ENCODE data around the gene MTMR10.

MTMR10 gene, protein sequence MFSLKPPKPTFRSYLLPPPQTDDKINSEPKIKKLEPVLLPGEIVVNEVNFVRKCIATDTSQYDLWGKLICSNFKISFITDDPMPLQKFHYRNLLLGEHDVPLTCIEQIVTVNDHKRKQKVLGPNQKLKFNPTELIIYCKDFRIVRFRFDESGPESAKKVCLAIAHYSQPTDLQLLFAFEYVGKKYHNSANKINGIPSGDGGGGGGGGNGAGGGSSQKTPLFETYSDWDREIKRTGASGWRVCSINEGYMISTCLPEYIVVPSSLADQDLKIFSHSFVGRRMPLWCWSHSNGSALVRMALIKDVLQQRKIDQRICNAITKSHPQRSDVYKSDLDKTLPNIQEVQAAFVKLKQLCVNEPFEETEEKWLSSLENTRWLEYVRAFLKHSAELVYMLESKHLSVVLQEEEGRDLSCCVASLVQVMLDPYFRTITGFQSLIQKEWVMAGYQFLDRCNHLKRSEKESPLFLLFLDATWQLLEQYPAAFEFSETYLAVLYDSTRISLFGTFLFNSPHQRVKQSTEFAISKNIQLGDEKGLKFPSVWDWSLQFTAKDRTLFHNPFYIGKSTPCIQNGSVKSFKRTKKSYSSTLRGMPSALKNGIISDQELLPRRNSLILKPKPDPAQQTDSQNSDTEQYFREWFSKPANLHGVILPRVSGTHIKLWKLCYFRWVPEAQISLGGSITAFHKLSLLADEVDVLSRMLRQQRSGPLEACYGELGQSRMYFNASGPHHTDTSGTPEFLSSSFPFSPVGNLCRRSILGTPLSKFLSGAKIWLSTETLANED

DNA sequence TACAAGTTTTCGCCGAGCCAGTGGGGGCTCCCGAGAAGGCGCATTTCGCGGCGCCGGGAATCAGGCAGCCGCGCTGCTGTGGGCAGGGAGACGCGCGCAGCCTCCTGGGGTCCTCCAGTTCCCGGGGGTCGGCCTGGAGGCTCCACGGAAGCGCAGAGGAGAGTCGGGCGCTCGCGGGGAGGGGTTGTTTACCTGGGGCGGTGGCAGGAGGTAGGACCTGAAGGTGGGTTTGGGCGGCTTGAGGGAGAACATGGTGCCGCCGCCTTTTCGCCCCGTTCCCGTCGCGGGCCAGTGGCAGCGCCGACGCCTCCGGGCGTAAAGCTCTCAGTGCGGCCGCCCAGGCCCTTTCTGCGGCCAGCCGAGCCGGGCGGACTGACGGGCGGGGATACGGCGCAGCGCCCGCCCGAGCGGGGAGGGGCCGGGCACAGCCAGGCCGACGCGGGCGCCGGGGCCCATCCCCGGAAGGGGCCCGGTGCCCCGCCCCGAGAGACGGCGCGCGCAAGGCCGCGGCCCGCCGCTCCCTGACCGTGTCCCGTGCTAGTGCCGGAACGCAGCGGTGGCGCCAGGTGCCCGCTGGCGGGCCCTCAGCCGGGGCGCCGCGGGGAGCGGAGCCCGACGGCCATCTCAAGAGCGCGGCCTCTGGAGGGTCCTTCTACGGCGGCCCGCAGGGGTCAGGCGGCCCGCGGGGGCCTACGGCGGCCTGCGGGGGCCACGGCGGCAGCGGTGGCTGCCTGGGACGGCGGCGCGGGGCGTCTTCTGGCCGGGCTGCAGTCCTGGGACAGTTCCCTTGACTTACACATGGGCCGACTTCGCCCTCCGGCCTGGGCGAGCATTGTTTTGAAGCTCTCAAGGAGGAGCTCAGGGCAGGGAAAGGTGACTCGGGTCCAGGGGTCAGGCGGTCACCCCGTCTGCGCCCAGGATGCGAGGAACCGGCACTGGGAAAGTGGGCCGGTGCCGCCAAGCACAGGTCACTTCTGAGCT lies at the start of gene MTMR10:
Gene MTMR10, minus strand, starts transcription at position 374 of the 981 bp plus-strand sequence. Its CDS starts 122 bp downstream, at position 252.
- peak; percentile 40 to 63 (median 60) for DNase-seq (ENCODE audit: low read depth in 2 of 3, low spot score in 2 of 3)

DNA sequence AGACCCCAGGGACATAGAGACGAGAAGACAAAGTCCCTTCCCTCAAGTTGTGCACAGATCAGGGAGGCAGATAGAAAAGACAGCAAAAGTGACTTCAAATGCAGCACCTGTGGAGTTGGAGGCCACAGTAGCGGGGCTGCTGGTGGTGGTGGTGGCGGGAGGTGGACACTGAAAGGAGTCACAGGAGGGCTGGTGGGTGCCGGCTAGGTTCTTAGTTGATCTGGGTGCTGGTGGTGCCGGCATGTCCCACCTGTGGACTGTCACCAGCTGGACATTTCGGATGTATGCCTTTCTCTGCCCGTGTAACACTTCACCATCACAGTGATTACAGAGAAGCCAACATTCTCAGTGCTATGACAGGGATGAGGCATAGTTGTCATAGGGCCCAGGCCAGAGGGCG lies 49.2 kb upstream of the MTMR10 start:
- DNase-seq (ENCODE audit: low read depth in 2 of 3, low spot score in 2 of 3): no peak

DNA sequence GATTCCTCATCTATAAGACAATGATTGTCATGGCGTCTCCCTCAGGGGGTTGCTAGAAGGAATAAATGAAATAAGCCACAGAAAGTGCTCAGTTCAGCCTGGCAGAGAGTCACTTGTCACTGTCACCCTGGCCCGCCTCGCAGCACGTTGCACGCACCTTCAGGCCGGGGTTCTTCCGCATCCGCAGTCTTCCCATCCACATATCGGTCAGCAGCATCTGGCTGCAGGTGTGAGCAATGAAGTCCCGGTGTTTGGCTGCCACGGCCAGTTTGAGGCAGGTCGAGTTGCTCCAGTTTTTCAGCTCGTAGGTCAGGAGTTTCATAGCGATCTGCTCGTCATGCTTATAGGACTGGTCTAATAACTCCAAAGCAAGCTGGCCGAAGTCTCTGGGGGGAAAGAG lies 48.5 kb upstream of the MTMR10 start:
- DNase-seq (ENCODE audit: low read depth in 2 of 3, low spot score in 2 of 3): no peak

DNA sequence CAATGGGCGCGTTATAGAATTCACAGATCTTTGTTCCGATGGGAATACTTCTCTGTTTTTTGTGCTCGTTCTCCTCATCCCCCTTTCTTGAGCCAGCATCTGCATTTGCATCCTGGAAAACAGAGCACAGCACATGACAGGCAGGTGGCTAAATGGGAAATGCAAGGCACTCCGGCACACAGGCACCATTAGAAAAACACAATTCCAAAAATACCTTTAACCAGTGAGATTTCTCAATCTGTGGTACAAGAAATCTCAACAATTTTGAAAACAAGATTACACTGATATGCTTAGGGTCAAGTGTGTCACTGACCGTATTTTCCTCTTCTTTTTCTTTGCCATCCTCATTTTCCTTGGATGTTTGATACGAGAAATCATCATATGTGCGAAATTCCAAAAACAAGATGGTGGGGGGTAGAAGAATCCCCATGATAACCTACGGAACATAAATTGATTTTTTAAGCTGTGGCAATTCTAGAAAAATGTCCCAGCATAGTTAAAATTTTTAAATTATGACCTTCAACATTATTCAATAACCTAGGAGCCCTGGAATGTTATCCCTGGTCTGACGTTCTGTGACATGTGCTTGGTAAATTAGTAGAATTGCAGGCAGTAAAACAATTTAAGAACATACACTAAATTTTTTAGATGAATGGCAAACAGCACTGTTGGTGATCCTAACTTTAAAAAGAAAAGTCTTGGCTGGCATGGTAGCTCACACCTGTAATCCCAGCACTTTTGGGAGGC lies 46.5 kb upstream of the MTMR10 start:
- no peak for DNase-seq (ENCODE audit: low read depth in 2 of 3, low spot score in 2 of 3)

DNA sequence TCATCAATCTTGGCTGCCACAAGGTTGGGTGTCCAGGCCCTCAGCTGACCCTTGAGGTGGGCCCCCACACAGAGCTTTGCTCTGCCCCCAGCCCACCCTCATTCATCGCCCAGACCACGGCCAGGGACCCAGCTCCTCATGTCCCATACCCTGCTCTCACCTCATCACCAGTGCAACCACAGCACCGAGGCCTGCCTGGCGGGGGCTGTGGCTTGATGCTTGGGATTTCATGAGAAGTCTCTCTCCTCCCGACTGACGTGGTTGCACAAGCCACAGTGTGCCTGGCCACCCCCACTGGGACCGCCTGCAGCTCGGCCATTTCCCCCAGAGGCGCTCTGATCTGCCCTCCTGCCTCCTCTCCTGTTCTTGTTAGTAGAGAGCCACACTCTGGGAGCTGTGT lies 45.4 kb upstream of the MTMR10 start:
- DNase-seq (ENCODE audit: low read depth in 2 of 3, low spot score in 2 of 3): no peak

DNA sequence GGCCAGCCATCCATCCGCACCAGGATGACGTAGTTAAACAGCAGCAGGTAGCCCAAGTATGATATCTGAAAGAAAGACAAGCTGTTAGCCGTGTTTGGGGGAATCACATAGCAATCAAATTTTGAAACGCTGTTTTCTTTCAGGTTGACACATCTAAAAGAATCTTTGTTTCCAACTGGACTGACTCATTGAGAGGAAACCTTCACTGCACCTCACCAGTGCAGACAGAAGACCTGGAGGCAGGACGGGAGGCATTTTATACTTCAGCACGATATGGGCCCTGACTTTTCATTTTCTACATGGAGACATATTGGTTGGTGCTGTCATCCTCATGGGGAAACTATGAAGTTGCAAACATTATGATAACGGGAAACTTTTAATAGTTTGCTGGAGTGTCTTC lies 44.2 kb upstream of the MTMR10 start:
- no peak for DNase-seq (ENCODE audit: low read depth in 2 of 3, low spot score in 2 of 3)

DNA sequence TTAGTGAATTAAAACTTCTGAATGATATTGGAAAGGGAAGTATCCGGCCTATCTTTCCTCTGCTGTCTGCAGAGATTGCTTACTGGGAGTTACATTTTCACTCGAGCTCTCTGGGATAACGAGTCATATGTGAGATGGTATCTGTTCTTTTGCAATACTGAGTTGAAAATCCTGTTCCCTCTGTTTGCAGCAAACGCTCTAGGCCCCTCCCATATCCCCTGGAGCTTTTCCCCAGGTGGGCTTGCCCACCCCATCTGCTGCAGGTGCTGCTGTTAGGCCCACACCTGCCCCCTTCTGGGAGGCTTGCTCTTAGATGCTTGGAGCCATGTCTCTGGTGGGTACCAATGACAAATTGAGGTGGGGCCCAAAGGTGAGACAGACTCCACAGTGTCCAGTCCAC lies 42.7 kb upstream of the MTMR10 start:
- DNase-seq (ENCODE audit: low read depth in 2 of 3, low spot score in 2 of 3): no peak

DNA sequence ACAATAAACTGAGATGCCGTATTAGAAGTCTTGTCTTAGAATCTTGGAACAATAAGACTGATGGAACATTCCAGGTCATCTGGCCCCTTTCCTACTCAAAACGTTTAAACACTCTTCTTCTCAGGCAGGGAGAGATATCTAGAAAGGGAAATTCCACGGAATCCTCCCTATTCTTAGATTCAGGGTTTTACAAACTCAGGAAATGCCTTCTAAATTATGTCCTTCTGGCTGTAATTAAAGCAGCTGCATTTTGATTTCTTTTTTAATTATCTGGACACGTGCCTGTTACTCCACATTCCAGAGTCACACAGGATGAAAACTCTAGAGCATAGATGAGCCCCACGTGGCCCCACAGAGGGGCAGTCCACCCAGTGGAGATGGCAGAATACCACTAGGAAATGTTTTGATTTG lies 41.5 kb upstream of the MTMR10 start:
- DNase-seq (ENCODE audit: low read depth in 2 of 3, low spot score in 2 of 3): no peak

DNA sequence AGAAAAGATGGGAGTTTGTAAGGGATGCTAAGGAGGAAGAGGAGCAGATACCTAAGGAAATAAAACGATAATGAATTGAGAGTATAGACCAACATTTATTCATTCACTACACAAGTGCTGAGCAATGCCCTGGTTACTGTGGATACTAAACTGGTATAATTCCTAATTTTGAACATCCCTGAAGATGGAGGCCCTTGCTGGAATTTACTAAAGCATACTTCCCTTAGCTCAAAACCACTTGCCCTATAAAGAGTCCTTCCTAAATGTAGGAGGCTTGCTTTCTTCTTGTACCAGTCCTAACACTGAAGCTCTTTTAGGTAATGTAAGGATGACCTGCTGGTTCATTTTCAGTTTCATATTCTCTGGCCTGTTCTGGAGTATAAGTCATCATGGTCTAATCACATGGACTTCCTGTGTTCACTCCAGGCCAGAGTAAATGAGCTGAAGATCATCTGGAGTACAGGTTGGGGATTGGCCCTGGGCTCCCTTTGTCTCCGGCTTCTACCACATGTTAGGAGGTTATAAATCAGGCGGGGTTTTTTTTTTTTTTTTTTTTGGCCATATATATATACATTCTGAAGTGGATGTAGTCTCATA lies 40.1 kb upstream of the MTMR10 start:
- no peak for DNase-seq (ENCODE audit: low read depth in 2 of 3, low spot score in 2 of 3)

DNA sequence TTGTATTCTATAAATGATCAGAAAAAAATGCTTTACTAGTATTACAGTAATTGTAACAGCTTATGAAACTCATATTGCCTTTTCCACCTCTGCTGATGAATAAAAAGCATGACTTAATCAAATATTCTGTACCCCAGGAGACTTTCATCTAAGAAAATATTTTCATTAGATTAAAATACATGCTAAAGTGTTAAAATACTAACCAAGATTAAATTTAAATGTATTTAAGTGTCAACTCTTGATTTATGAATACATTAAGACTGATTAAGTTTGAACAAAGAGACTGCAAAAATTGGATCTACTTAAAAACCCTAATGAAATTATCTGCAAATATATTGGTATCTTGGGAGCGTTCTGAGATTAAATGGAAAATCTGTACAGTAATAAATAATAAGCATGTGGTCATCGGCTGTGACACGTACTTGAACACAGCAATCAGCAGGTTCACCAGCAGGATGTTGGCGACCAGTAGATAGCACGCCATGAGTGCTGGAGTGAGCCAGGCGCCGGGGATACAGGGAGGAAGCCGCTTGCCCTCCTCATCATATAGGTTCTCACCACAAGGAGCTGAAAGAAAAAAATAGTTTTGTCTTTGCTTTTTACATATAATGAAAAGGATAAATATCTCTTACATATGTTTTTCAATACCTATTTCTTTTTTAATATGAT lies 36.6 kb upstream of the MTMR10 start:
- DNase-seq (ENCODE audit: low read depth in 2 of 3, low spot score in 2 of 3): no peak

DNA sequence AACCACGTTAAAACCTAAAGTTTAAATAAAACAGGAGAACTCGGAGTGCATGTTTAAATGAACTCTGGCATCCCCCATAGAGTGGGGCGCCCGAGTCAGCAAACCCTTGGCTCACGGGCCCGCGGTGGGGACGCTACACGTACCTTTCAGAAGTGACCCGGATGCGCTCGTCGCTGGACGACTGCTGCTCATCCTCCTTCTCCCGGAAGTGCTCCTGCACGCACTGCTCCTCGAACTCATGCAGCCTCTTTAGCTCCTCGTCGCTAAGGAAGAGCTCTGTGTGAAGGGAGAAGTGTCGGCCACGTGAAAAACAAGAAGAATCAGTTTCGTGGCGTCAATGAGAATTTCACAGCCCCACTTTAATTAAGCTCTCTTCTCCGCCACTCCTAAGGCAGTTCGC lies 34.6 kb upstream of the MTMR10 start:
- DNase-seq (ENCODE audit: low read depth in 2 of 3, low spot score in 2 of 3): no peak

DNA sequence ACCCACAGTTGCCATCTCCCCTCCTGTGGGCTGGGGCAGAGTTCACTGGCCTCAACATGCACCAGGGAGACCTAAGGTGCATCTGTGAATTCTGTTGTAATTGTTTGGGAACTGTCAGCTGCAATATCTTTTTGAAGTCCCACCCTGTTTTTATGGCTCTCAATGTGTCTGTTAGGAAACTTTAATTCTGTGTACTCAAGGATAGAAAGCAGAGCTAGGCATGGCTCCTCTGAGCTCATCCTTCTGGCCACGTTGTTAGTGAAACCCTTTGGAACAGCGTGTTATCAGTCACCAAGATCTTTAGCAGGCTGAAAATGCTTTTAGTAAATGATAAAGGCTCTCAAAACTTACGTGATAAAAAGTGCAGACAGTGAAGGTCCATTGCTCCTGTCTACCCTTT lies 33.6 kb upstream of the MTMR10 start:
- no peak for DNase-seq (ENCODE audit: low read depth in 2 of 3, low spot score in 2 of 3)

DNA sequence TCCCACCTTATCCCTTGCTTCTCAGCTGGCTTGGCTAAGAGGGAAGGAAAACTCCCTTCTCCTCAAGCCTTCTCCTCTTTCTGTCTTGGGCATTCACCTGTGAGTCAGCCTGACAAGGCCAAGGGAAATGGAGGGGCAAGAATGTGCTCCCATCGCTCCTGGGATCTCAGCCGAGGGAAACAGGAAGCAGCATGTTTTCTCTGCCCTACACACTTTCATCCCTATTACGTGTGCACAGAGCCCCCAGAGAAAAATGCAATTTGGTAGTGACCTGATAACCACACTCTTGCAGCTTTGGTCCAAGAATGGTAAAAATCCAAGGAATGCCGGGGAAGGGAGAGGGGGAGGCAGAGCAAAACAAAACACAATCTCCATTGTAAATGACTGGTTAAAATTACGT lies 32.9 kb upstream of the MTMR10 start:
- no peak for DNase-seq (ENCODE audit: low read depth in 2 of 3, low spot score in 2 of 3)

DNA sequence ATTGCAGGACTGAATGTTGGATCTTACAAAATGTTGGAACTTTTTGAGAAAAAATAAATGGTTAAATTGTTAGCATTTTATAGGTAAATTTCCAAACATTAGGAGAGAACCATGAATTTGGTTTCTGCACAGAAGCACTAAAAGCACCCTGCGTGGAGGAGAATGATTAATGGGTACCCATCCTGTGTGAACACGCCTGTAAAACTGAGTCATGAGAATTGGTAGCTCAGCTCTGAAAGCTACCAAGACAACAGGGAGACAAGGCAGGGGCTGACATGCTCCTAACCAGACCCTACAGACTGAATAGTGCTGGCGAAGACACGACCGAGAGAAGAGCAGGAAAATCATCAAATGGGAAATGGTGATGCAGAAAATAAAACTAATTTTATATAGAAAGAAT lies 32.4 kb upstream of the MTMR10 start:
- no peak for DNase-seq (ENCODE audit: low read depth in 2 of 3, low spot score in 2 of 3)

DNA sequence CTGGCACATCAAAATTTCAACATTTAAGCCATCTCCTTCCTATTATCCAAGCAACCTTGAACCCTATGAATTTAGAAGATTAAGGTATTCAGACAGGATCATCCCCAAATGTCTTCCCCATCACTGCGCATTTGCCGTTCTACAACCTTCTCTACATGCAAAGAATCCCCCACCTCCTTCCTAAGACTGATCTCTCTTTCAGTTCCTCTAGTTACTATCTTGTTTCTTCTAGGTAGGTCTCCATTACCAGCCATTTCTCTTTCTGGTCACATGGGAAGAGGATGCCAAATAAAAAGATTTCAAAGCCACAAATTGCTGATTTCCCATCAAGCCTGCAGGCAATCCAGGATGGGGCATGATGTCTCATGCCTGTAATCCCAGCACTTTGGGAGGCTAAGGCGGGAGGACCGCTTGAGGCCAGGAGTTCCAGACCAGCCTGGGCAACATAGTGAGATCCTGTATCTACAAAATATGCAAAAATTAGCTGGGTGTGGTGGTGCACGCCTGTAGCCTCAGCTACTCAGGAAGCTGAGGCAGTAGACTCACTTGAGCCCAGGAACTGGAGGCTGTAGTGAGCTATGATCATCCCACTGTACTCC lies 29.7 kb upstream of the MTMR10 start:
- no peak for DNase-seq (ENCODE audit: low read depth in 2 of 3, low spot score in 2 of 3)

DNA sequence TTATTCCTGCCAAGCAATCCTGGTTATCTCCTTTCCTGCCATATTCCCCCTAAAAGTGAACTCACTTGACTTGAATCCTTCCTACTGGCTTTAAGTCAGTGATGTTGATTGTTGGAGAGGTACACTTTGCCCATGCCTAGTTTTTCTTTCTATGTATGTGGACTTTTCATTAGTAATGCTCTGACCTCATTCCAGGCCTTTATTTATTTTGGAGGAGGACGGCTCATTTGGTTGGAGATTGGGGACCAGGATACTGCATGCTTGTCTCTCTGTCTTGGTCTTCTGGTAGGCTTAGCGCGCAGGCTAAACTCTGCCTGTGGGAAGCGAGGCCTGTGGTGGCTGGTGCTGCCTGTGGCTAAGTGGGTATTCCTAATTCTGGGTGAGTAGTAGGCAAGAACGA lies 29.1 kb upstream of the MTMR10 start:
- no peak for DNase-seq (ENCODE audit: low read depth in 2 of 3, low spot score in 2 of 3)

DNA sequence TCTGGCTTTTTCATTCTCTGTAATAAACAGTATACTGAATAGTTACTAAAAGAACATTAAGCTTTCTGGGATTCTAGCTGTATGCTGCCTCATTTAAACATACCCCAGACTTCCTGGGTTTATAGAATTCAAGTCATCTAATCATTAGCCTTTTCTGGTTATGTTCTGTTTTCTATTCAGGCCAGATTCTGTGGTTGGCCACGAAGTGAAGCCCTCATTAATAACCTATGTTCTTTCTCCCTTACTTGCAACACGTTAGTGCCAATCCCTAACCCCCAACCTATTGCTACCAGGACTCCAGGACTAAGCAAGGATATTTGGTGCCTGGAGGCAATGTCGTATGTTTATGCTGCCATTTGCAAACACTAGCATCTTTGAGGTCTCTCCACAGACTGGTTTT lies 28.6 kb upstream of the MTMR10 start:
- DNase-seq (ENCODE audit: low read depth in 2 of 3, low spot score in 2 of 3): no peak

DNA sequence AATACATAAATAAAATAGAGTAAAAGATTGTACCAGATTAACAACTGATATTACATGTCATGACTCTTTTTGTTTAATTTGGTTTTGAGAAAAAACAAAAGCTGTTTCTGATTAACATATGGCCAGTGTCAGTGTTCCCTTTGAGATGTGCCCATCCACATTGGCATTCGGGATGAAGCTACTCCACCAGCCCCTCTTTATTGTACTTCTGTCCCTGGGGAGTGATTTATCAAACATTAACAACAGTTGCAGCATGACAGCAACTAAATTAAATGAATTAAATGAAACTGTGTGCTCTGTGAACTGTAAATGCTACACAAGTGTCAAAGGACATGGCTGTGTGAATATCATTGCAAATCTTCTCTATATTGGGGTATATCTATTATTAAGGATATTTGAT lies 25.9 kb upstream of the MTMR10 start:
- DNase-seq (ENCODE audit: low read depth in 2 of 3, low spot score in 2 of 3): no peak

DNA sequence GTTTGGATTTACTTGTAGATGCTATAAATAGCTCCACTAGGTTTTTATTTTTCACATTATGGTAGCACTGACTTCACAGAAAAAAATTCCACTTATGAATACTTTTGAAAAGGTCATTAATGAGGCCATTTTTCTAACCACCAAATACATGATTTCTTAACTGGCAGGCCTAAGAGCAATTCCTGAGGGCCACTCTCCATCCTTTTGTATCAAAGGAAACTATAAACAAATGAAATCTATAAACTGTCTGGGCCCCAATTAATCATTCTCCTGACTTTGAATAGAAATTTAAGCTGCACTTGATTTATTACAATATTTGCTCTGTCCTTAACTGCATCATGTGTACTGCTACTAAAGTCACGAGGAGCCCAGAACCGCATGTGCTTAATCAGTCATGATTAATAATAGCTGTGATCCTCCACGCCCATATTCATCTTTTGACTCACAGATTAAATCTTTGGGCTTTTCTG lies 25.1 kb upstream of the MTMR10 start:
- no peak for DNase-seq (ENCODE audit: low read depth in 2 of 3, low spot score in 2 of 3)

All from activated CD8-positive, alpha-beta memory T cell treated with anti-CD3 and anti-CD28 coated beads for 48 hours (primary cell).